ENCODE measurements around the gene CIRBP.

DNA sequence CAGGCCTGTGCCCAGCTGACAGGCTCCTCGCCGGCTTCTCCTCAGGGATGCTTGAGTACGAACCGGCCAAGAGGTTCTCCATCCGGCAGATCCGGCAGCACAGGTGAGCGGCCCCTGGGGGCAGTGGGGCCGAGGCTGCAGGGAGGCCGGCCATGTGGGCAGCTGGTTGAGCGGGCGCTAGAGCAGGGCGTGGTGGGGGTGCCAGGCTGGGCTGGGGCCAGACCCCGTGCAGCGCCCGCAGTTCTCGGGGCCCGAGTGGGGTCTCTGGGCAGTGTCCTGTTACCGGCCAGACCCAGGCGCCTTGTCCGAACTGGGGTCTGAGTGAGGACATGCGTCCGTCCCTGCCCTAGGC, 47.3 kb upstream of the CIRBP start:
- TF ChIP-seq, protein P1, sequence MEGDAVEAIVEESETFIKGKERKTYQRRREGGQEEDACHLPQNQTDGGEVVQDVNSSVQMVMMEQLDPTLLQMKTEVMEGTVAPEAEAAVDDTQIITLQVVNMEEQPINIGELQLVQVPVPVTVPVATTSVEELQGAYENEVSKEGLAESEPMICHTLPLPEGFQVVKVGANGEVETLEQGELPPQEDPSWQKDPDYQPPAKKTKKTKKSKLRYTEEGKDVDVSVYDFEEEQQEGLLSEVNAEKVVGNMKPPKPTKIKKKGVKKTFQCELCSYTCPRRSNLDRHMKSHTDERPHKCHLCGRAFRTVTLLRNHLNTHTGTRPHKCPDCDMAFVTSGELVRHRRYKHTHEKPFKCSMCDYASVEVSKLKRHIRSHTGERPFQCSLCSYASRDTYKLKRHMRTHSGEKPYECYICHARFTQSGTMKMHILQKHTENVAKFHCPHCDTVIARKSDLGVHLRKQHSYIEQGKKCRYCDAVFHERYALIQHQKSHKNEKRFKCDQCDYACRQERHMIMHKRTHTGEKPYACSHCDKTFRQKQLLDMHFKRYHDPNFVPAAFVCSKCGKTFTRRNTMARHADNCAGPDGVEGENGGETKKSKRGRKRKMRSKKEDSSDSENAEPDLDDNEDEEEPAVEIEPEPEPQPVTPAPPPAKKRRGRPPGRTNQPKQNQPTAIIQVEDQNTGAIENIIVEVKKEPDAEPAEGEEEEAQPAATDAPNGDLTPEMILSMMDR (IDR thresholded peaks at IDR 0.05; ENCODE audit: low read depth, low read length, poor library complexity, severe bottlenecking), result no peak
- TF ChIP-seq EZH2phosphoT487 (IDR thresholded peaks at IDR 0.05; ENCODE audit: borderline replicate concordance, low read length), result no peak

Data from DOHH2 (cell line).